Transverse colon (tissue), 4 donors: ENCODE measurements around the gene SLC22A31.

Experiments used
- CTCF ChIP-seq, 5 experiments: fragments of 200-600 bp in 3 of 5; fragments of 450-650 bp in 2 of 5; sonication (generic) in 3 of 5; IDR thresholded peaks; 1 replicate in 2 of 5; 2 replicates in 3 of 5; pipeline ENCODE4 v1.5.1; 2016 to 2017; ENCODE audit warnings: antibody characterized with exemption in 5 of 5, inconsistent platforms in 3 of 5, mild to moderate bottlenecking in 2 of 5, moderate library complexity in 1 of 5
- EP300 ChIP-seq: sonication (generic); formaldehyde crosslinking; IDR thresholded peaks from one replicate; pipeline ENCODE4 v1.6.1; 2017; ENCODE audit warnings: antibody characterized with exemption, low read depth
- POLR2A ChIP-seq: fragments of 450-650 bp; IDR thresholded peaks from one replicate; pipeline ENCODE4 v1.6.1; 2016; ENCODE audit warnings: antibody characterized with exemption, mild to moderate bottlenecking, moderate library complexity
- POLR2AphosphoS5 ChIP-seq, 3 donors: sonication (generic); formaldehyde crosslinking; IDR thresholded peaks; one replicate each; pipeline ENCODE4 v1.6.1; 2016; ENCODE audit warnings: antibody characterized with exemption in 3 of 3

GRCh38 chr16:89217138-89217387, 16.7 kb upstream of the SLC22A31 start:
- no peak for TF ChIP-seq CTCF (IDR thresholded peaks at IDR 0.05)
- no peak for TF ChIP-seq EP300
- TF ChIP-seq POLR2A: no peak
- TF ChIP-seq POLR2AphosphoS5 (IDR thresholded peaks at IDR 0.05): no peak
